Measurements from ENCODE around the gene LDHB. TPM values are rescaled to one million over a fixed set of nuclear protein-coding genes. Genes with fewer than 3 reads are reported as not detected.
"Not testable (repeated sequence)": the region's sequence is repeated elsewhere in the genome, so short reads cannot be mapped to it uniquely, and the experiment has no call there.

LDHB gene
- total RNA-seq, 1 donor from 2014 or later = 1,244 TPM

DNA sequence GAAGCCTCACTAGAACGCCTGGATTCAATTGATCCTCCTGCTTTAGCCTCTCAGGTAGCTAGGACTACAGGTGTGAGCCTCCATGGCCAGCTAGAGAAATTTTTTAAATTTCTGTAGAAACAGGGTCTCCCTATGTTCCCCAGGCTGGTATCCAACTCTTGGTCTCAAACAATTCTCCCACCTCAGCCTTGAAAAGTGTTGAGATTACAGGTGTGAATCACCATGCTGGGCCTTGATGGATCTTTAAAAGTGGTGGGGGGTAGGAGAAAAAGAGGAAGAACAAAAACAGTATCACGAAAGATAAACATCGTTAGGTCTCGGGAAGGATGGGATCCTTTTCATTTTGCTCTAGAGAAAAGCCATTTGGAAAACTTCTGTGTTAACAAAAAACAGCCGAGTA is 57.4 kb downstream of the LDHB start:
- TF ChIP-seq, protein P1, sequence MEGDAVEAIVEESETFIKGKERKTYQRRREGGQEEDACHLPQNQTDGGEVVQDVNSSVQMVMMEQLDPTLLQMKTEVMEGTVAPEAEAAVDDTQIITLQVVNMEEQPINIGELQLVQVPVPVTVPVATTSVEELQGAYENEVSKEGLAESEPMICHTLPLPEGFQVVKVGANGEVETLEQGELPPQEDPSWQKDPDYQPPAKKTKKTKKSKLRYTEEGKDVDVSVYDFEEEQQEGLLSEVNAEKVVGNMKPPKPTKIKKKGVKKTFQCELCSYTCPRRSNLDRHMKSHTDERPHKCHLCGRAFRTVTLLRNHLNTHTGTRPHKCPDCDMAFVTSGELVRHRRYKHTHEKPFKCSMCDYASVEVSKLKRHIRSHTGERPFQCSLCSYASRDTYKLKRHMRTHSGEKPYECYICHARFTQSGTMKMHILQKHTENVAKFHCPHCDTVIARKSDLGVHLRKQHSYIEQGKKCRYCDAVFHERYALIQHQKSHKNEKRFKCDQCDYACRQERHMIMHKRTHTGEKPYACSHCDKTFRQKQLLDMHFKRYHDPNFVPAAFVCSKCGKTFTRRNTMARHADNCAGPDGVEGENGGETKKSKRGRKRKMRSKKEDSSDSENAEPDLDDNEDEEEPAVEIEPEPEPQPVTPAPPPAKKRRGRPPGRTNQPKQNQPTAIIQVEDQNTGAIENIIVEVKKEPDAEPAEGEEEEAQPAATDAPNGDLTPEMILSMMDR (conservative IDR thresholded peaks at IDR 0.05; ENCODE audit: low read depth, low read length) = no peak
- no peak overlapping the region for H3K4me3 ChIP-seq (ENCODE audit: low read depth, low read length)
- no peak for DNase-seq (ENCODE audit: low read depth)

DNA sequence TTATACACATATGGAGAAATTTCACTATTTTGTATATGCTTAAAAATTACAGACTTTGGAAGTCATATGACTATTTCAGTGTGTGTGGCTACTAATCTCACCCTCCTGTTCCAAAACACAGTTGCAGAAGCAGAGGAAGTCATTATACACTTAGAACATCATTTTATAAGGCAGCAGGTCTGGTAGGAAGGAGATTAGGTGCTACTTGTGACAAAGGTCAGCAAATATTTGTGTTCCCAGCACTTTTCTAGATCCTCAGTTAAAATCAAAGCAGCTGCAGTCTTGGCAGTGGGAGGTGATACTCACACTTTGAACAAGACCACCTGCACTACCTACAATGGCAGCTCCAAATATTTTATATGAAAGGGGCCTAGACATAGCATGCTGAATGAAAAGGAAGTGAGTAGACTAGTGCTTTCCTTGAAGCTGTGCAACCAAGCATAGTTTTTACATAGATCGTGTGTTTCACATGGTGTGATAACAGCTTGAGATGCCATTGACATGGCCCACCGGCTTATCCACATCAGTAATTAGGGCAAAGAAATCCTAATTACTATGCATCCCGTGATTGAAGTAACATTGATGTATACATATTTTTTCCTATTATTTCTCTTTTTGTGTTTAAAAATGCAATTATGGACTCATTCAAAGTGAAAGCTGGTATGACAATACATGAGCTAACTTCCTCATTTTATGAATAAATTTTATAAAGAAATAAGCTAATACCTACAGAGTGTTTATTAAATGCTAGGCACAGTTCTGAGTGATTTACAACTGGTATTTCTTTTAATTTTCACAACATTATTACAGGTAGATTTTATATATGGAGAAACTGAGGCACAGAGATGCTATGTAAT is 58.3 kb downstream of the LDHB start:
- no peak for DNase-seq (ENCODE audit: low read depth)
- no peak overlapping the region for H3K4me3 ChIP-seq (ENCODE audit: low read depth, low read length)
- TF ChIP-seq, protein P1 (conservative IDR thresholded peaks at IDR 0.05; ENCODE audit: low read depth, low read length) = no peak

GRCh38 chr12:21598651-21599050 is 59.0 kb downstream of the LDHB start:
- TF ChIP-seq, protein P1 (conservative IDR thresholded peaks at IDR 0.05; ENCODE audit: low read depth, low read length) = no peak
- no peak overlapping the region for H3K4me3 ChIP-seq (ENCODE audit: low read depth, low read length)
- DNase-seq (ENCODE audit: low read depth) = no peak

GRCh38 chr12:21595356-21595755 is 62.3 kb downstream of the LDHB start:
- not testable (repeated sequence) for H3K4me3 ChIP-seq (ENCODE audit: low read depth, low read length); DNase-seq (ENCODE audit: low read depth)

DNA sequence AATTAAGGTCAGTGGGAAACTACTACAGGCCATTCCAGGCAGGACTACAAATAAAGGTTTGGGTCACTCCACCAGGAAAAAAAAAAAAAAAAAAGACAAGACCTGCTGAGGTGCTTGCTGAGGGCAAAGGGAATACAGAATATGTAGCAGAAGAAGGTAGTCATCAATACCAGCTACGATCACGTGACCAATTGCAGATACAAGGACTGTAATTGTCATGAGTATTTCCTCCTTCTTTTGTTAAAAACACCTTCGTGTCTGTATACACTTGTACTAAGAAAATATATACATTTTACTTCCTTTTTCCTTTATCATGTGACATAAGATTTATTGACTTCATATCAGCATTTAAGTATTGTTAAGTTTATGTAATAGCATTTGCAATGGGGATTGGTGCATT is 72.2 kb downstream of the LDHB start:
- no peak for DNase-seq (ENCODE audit: low read depth)
- TF ChIP-seq, protein P1 (conservative IDR thresholded peaks at IDR 0.05; ENCODE audit: low read depth, low read length) = no peak
- no peak overlapping the region for H3K4me3 ChIP-seq (ENCODE audit: low read depth, low read length)

Other genes starting within 250 kb of the LDHB start
- 10.1 and 11.1 TPM in 2 replicates for gene PYROXD1, start 220.2 kb downstream of the LDHB start, total RNA-seq
- gene RECQL, start 156.2 kb downstream of the LDHB start, total RNA-seq = 32.5 and 40.4 TPM in 2 replicates
- 31.1 and 40.0 TPM in 2 replicates for gene GOLT1B, start 156.1 kb downstream of the LDHB start, total RNA-seq
- gene SPX, start 131.5 kb downstream of the LDHB start, total RNA-seq = 2.1 and 3.1 TPM in 2 replicates
- not detected in 2 replicates for gene GYS2, start 53.0 kb downstream of the LDHB start, total RNA-seq
- 0.06 TPM in 1 of 2 replicates, not detected in the other for gene KCNJ8, start 116.9 kb upstream of the LDHB start, total RNA-seq

All from epithelial cell of proximal tubule (primary cell).